ENCODE data around the gene CFAP299.

Gene CFAP299

GRCh38 chr4:80452768-80453167 lies 117.2 kb downstream of the CFAP299 start:
- no peak for FAIRE-seq

GRCh38 chr4:80454040-80454439 lies 118.5 kb downstream of the CFAP299 start:
- FAIRE-seq: no peak

GRCh38 chr4:80454556-80454955 lies 119.0 kb downstream of the CFAP299 start:
- no peak for FAIRE-seq

- FAIRE-seq: no peak
Observed at GRCh38 chr4:80459918-80460473, 124.5 kb downstream of the CFAP299 start.

GRCh38 chr4:80461412-80461811 lies 125.9 kb downstream of the CFAP299 start:
- no peak for FAIRE-seq

- FAIRE-seq: no peak
Observed at GRCh38 chr4:80462621-80463091, 127.1 kb downstream of the CFAP299 start.

- FAIRE-seq: no peak
Observed at GRCh38 chr4:80463509-80463908, 128.0 kb downstream of the CFAP299 start.

- FAIRE-seq: no peak
Observed at GRCh38 chr4:80465238-80465637, 129.7 kb downstream of the CFAP299 start.

- FAIRE-seq: no peak
Observed at GRCh38 chr4:80465736-80466135, 130.2 kb downstream of the CFAP299 start.

GRCh38 chr4:80466618-80467017 lies 131.1 kb downstream of the CFAP299 start:
- FAIRE-seq: no peak

- no peak for FAIRE-seq
Observed at GRCh38 chr4:80471756-80472155, 136.2 kb downstream of the CFAP299 start.

- no peak for FAIRE-seq
Observed at GRCh38 chr4:80475236-80475635, 139.7 kb downstream of the CFAP299 start.

GRCh38 chr4:80475798-80476197 lies 140.3 kb downstream of the CFAP299 start:
- no peak for FAIRE-seq

- no peak for FAIRE-seq
Observed at GRCh38 chr4:80484712-80485111, 149.2 kb downstream of the CFAP299 start.

- FAIRE-seq: no peak
Observed at GRCh38 chr4:80486603-80487002, 151.1 kb downstream of the CFAP299 start.

GRCh38 chr4:80489798-80490197 lies 154.3 kb downstream of the CFAP299 start:
- FAIRE-seq: no peak

- no peak for FAIRE-seq
Observed at GRCh38 chr4:80492761-80493160, 157.2 kb downstream of the CFAP299 start.

- no peak for FAIRE-seq
Observed at GRCh38 chr4:80495865-80496264, 160.3 kb downstream of the CFAP299 start.

GRCh38 chr4:80498725-80499124 lies 163.2 kb downstream of the CFAP299 start:
- FAIRE-seq: no peak

GRCh38 chr4:80500613-80501012 lies 165.1 kb downstream of the CFAP299 start:
- no peak for FAIRE-seq

- no peak for FAIRE-seq
Observed at GRCh38 chr4:80507077-80507476, 171.5 kb downstream of the CFAP299 start.

GRCh38 chr4:80507507-80507906 lies 172.0 kb downstream of the CFAP299 start:
- FAIRE-seq: no peak

GRCh38 chr4:80515496-80515895 lies 180.0 kb downstream of the CFAP299 start:
- no peak for FAIRE-seq

- FAIRE-seq: no peak
Observed at GRCh38 chr4:80521438-80521837, 185.9 kb downstream of the CFAP299 start.

GRCh38 chr4:80526697-80527096 lies 191.2 kb downstream of the CFAP299 start:
- no peak for FAIRE-seq
